Naive thymus-derived CD8-positive, alpha-beta T cell (primary cell): ENCODE results near the gene ATOH8. TPM values are rescaled to one million over a fixed set of nuclear protein-coding genes. Genes with fewer than 3 reads are reported as not detected.
A peak's percentile ranks its signal among the peaks of the same experiment; 100 is the strongest.

Experiments used
- ATAC-seq, 2 donors: fragments of 150-1000 bp; cut with Tn5 transposase in 1 of 2; sonication (Bioruptor Pico), chemical (Tn5 transposase) in 1 of 2; 1 replicate in 1 of 2; 2 replicates in 1 of 2; pipeline ENCODE4 v1.10.0; 2021; ENCODE audit warnings: mild to moderate bottlenecking in 2 of 2, moderate library complexity in 2 of 2
- POLR2A ChIA-PET: fragments of 350-600 bp; sonication (Branson Sonifier 250); formaldehyde crosslinking; loops from one replicate; lab custom pipeline; 2021; ENCODE audit warnings: antibody characterized with exemption; lab: Charles Lee
- DNase-seq, 10 donors: peaks; one replicate each; pipeline versions ENCODE4 v3.0.0 to v3.0.0-alpha.2; 2020 to 2022
- H3K27ac Mint-ChIP-seq, 10 donors: one replicate each; pipeline ENCODE4 v1.8.0; 2020 to 2022; ENCODE audit warnings: mild to moderate bottlenecking in 10 of 10, mixed read lengths in 10 of 10, moderate library complexity in 4 of 10, inconsistent platforms in 1 of 10
- H3K27me3 Mint-ChIP-seq, 5 donors: one replicate each; pipeline ENCODE4 v1.8.0; 2021 to 2022; ENCODE audit warnings: mixed read lengths in 5 of 5
- H3K36me3 Mint-ChIP-seq, 3 donors: one replicate each; pipeline ENCODE4 v1.8.0; 2020 to 2022; ENCODE audit warnings: mixed read lengths in 3 of 3, mild to moderate bottlenecking in 2 of 3, inconsistent platforms in 1 of 3
- H3K4me1 Mint-ChIP-seq, 4 donors: one replicate each; pipeline ENCODE4 v1.8.0; 2021 to 2022; ENCODE audit warnings: mixed read lengths in 4 of 4
- H3K4me3 Mint-ChIP-seq, 10 donors: one replicate each; pipeline ENCODE4 v1.8.0; 2020 to 2022; ENCODE audit warnings: mild to moderate bottlenecking in 10 of 10, mixed read lengths in 10 of 10, moderate library complexity in 6 of 10, inconsistent platforms in 1 of 10
- H3K9me3 Mint-ChIP-seq, 9 donors: one replicate each; pipeline ENCODE4 v1.8.0; 2020 to 2022; ENCODE audit warnings: mixed read lengths in 9 of 9, mild to moderate bottlenecking in 3 of 9, inconsistent platforms in 1 of 9, moderate library complexity in 1 of 9
- polyA plus RNA-seq, 3 donors: library from polyadenylated mRNA; unstranded; fragments of 300-500 nt; fragmentation: Illumina TruSeq; gene quantifications; one replicate each; pipeline ENCODE4 v1.2.3, GENCODE V29; 2021
- total RNA-seq, 8 experiments: library from RNA in 2 of 8; stranded (reverse) in 2 of 8; gene quantifications; one replicate each; pipeline ENCODE4 v1.2.3 and lab custom pipeline; 2021 to 2026

ATOH8 gene
- total and polyA plus RNA-seq, 5 experiments from 2014 or later, result not detected

- no peaks in the 10 kb centered on the region for H3K9me3 Mint-ChIP-seq
- POLR2A ChIA-PET, result no interaction called here
- no peak overlapping the region for H3K4me3 Mint-ChIP-seq
- H3K4me1 Mint-ChIP-seq, result peaks cover 0 to 8% (median 3%) of the 10 kb centered on the region in 4 donors
- no peak overlapping the region for H3K27ac Mint-ChIP-seq
- DNase-seq (no peak), ATAC-seq (no peak)
- peaks cover 2 to 14% (median 9%) of the 10 kb centered on the region in 5 donors for H3K27me3 Mint-ChIP-seq
- no peaks in the 10 kb centered on the region for H3K36me3 Mint-ChIP-seq
These were observed 58.4 kb downstream of the ATOH8 start for GRCh38 chr2:85812094-85812735.

- Mint-ChIP-seq H3K4me3 (no peak overlapping the region), H3K4me1 (peaks cover 0 to 8% (median 3%) of the 10 kb centered on the region in 4 donors), H3K36me3 (no peaks in the 10 kb centered on the region), H3K27me3 (peaks cover 3 to 14% (median 9%) of the 10 kb centered on the region in 5 donors), H3K9me3 (no peaks in the 10 kb centered on the region), H3K27ac (peak overlapping the region in 1 of 10 donors; percentile 63)
- no peak for DNase-seq
- POLR2A ChIA-PET, result interaction anchor here (1.0 kb wide), 1 partner anchor 84 kb away, joined by 4 read pairs; no protein-coding TSS in a partner anchor
- no peak for ATAC-seq
These were observed 59.6 kb downstream of the ATOH8 start for GRCh38 chr2:85813211-85813981.

- peak overlapping the region in 3 of 10 donors; percentile 63 to 89 (median 76) for H3K27ac Mint-ChIP-seq
- peaks cover 3 to 14% (median 9%) of the 10 kb centered on the region in 5 donors for H3K27me3 Mint-ChIP-seq
- H3K9me3 Mint-ChIP-seq, result no peaks in the 10 kb centered on the region
- peaks cover 0 to 8% (median 3%) of the 10 kb centered on the region in 4 donors for H3K4me1 Mint-ChIP-seq
- H3K36me3 Mint-ChIP-seq, result no peaks in the 10 kb centered on the region
- DNase-seq, result peak; percentile 58 to 86 (median 76)
- POLR2A ChIA-PET, result interaction anchor here (1.0 kb wide), 1 partner anchor 85 kb away, joined by 4 read pairs; no protein-coding TSS in a partner anchor
- ATAC-seq, result peak; percentile 87 to 92
- no peak overlapping the region for H3K4me3 Mint-ChIP-seq
These were observed 60.4 kb downstream of the ATOH8 start for GRCh38 chr2:85813982-85814801.

GRCh38 chr2:85814802-85815550 is 61.2 kb downstream of the ATOH8 start:
- Mint-ChIP-seq H3K4me1 (peaks cover 0 to 8% (median 3%) of the 10 kb centered on the region in 4 donors), H3K36me3 (no peaks in the 10 kb centered on the region), H3K27me3 (peaks cover 3 to 14% (median 9%) of the 10 kb centered on the region in 5 donors), H3K4me3 (no peak overlapping the region), H3K27ac (peak overlapping the region in 1 of 10 donors; percentile 54), H3K9me3 (no peaks in the 10 kb centered on the region)
- DNase-seq, result no peak
- POLR2A ChIA-PET, result interaction anchor here (1.0 kb wide), 1 partner anchor 86 kb away, joined by 4 read pairs; no protein-coding TSS in a partner anchor
- ATAC-seq, result no peak

GRCh38 chr2:85819811-85820510 is 66.2 kb downstream of the ATOH8 start:
- Mint-ChIP-seq H3K9me3 (no peaks in the 10 kb centered on the region), H3K4me3 (no peak overlapping the region), H3K27ac (no peak overlapping the region), H3K36me3 (no peaks in the 10 kb centered on the region), H3K4me1 (no peaks in the 10 kb centered on the region), H3K27me3 (peaks cover 0 to 11% (median 0%) of the 10 kb centered on the region in 5 donors)
- no peak for DNase-seq
- POLR2A ChIA-PET, result no interaction called here
- ATAC-seq, result no peak

GRCh38 chr2:85822766-85823165 is 69.0 kb downstream of the ATOH8 start:
- POLR2A ChIA-PET, result no interaction called here
- H3K4me1 Mint-ChIP-seq, result peaks cover 2 to 10% (median 8%) of the 10 kb centered on the region in 4 donors
- peak overlapping the region in 1 of 10 donors; percentile 33 for H3K27ac Mint-ChIP-seq

GRCh38 chr2:85823951-85824350 is 70.2 kb downstream of the ATOH8 start:
- H3K9me3 Mint-ChIP-seq, result no peaks in the 10 kb centered on the region
- DNase-seq (no peak), ATAC-seq (no peak)
- peaks cover 0 to 3% (median 0%) of the 10 kb centered on the region in 5 donors for H3K27me3 Mint-ChIP-seq
- POLR2A ChIA-PET, result no interaction called here
- H3K27ac Mint-ChIP-seq, result no peak overlapping the region
- H3K4me1 Mint-ChIP-seq, result peaks cover 5 to 17% (median 14%) of the 10 kb centered on the region in 4 donors
- H3K36me3 Mint-ChIP-seq, result no peaks in the 10 kb centered on the region
- no peak overlapping the region for H3K4me3 Mint-ChIP-seq

More at GRCh38 chr2:85822766-85823165, 69.0 kb downstream of the ATOH8 start:
- Mint-ChIP-seq H3K27me3 (peaks cover 0 to 10% (median 0%) of the 10 kb centered on the region in 5 donors), H3K9me3 (no peaks in the 10 kb centered on the region), H3K4me3 (no peak overlapping the region), H3K36me3 (no peaks in the 10 kb centered on the region)
- DNase-seq (no peak), ATAC-seq (no peak)

GRCh38 chr2:85826990-85827878 is 73.4 kb downstream of the ATOH8 start:
- Mint-ChIP-seq H3K27ac (peak overlapping the region in 9 of 10 donors; percentile 69 to 90 (median 73)), H3K4me3 (peak overlapping the region in 8 of 10 donors; percentile 20 to 59 (median 41)), H3K27me3 (peaks cover 0 to 3% (median 0%) of the 10 kb centered on the region in 5 donors), H3K9me3 (no peaks in the 10 kb centered on the region), H3K36me3 (no peaks in the 10 kb centered on the region), H3K4me1 (peaks cover 8 to 29% (median 26%) of the 10 kb centered on the region in 4 donors)
- peak; percentile 72 to 90 (median 81) for DNase-seq
- POLR2A ChIA-PET, result interaction anchor here (0.5 to 3.3 kb wide), 12 partner anchors 13 to 426 kb away, joined by 3 to 43 read pairs (median 5); partner anchors contain the start of genes POLR1A, PTCD3 and ST3GAL5
- ATAC-seq, result peak; percentile 99

GRCh38 chr2:85827879-85828569 is 74.2 kb downstream of the ATOH8 start:
- Mint-ChIP-seq H3K27me3 (peaks cover 0 to 3% (median 0%) of the 10 kb centered on the region in 5 donors), H3K4me3 (peak overlapping the region in 7 of 10 donors; percentile 28 to 59 (median 46)), H3K9me3 (no peaks in the 10 kb centered on the region), H3K27ac (peak overlapping the region in 8 of 10 donors; percentile 72 to 90 (median 78)), H3K4me1 (peaks cover 8 to 31% (median 29%) of the 10 kb centered on the region in 4 donors), H3K36me3 (no peaks in the 10 kb centered on the region)
- ATAC-seq (no peak), DNase-seq (no peak)
- POLR2A ChIA-PET, result interaction anchor here (0.5 to 3.3 kb wide), 12 partner anchors 12 to 427 kb away, joined by 3 to 43 read pairs (median 5); partner anchors contain the start of genes POLR1A, PTCD3 and ST3GAL5

GRCh38 chr2:85828725-85829124 is 74.9 kb downstream of the ATOH8 start:
- Mint-ChIP-seq H3K4me1 (peaks cover 8 to 37% (median 35%) of the 10 kb centered on the region in 4 donors), H3K9me3 (no peaks in the 10 kb centered on the region), H3K36me3 (no peaks in the 10 kb centered on the region), H3K27me3 (peaks cover 0 to 3% (median 0%) of the 10 kb centered on the region in 5 donors), H3K4me3 (no peak overlapping the region), H3K27ac (peak overlapping the region in 4 of 10 donors; percentile 22 to 82 (median 58))
- no peak for ATAC-seq
- POLR2A ChIA-PET, result interaction anchor here (1.6 to 3.3 kb wide), 3 partner anchors 31 to 277 kb away, joined by 3 to 43 read pairs (median 8); partner anchors contain the start of genes POLR1A, PTCD3 and ST3GAL5
- no peak for DNase-seq
